ENCODE results near the gene HNRNPH3. TPM values are rescaled to one million over a fixed set of nuclear protein-coding genes. Genes with fewer than 3 reads are reported as not detected.

Gene HNRNPH3
- polyA plus RNA-seq, 1 donor from 2014 or later = 74.2 TPM

DNA sequence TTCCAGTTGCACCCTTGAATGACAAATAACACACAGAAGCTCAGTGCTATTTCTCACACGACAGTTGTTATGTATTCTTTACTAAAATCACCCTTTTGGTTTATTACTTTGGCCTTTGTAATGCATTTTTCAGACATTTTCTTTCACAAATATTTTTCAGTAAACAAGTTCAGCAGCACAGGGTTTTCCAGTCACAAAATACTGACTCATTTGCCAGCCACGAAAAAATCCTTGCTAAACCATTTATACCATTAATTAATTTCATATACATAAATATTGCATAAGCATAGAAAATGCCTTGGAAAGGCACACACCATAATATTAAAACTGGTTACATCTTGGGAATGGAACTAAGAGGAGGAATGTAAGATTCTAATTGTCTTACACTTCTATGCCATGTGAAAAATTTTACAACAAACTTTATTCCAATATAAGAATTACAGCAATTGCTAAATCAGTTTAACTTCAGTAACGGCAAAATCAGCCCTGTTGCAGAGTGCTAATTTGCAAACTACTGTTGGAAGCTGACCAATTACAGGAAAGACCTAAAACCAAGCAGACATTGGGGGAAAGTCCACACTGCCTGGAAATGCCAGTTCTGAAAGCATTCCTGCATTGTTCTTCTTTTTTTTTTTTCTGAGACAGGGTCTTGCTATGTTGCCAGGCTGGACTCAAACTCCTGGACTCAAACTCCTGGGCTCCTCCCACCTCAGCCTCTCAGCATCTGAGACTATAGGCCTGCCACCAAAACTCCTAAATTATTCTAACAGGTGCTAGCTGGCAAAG is 32.4 kb downstream of the HNRNPH3 start:
- Histone ChIP-seq H4K20me1 (ENCODE audit: insufficient read depth) (no peaks in the 10 kb centered on the region), H3F3A (ENCODE audit: insufficient read depth, low read length, poor library complexity, severe bottlenecking) (no peaks in the 10 kb centered on the region), H3K36me3 (ENCODE audit: insufficient read depth, low read length) (no peaks in the 10 kb centered on the region), H3K27me3 (ENCODE audit: insufficient read depth, low read depth, low read length) (no peaks in the 10 kb centered on the region), H2AFZ (ENCODE audit: low read depth, low read length) (no peak overlapping the region), H3K9ac (ENCODE audit: low read length) (no peak overlapping the region), H3K4me2 (ENCODE audit: low read length) (no peak overlapping the region), H3K9me2 (ENCODE audit: insufficient read depth, low read length) (no peaks in the 10 kb centered on the region), H3K79me2 (replicated peaks; ENCODE audit: insufficient read depth, low read length) (no peaks in the 10 kb centered on the region), H3K4me3 (ENCODE audit: low read length) (no peak overlapping the region), H3K27ac (ENCODE audit: low read length) (no peak overlapping the region), H3K9me3 (ENCODE audit: low read length) (no peaks in the 10 kb centered on the region)
- no peak for TF ChIP-seq SMC3 (conservative IDR thresholded peaks at IDR 0.05; ENCODE audit: poor library complexity)
- no peak for TF ChIP-seq TAF1 (IDR thresholded peaks at IDR 0.05; ENCODE audit: low read depth)
- no peak for TF ChIP-seq EP300 (conservative IDR thresholded peaks at IDR 0.05; ENCODE audit: poor library complexity, severe bottlenecking)
- no peak for TF ChIP-seq RAD21 (conservative IDR thresholded peaks at IDR 0.05)
- no peak for TF ChIP-seq REST (IDR thresholded peaks at IDR 0.05; ENCODE audit: borderline replicate concordance)
- TF ChIP-seq MXI1 (conservative IDR thresholded peaks at IDR 0.05; ENCODE audit: poor library complexity, severe bottlenecking) = no peak
- no peak for TF ChIP-seq POLR2AphosphoS5 (IDR thresholded peaks at IDR 0.05)
- no peak for TF ChIP-seq CTCF (IDR thresholded peaks at IDR 0.05; ENCODE audit: poor library complexity, severe bottlenecking)
- no peak for TF ChIP-seq EZH2 (IDR thresholded peaks at IDR 0.05; ENCODE audit: borderline replicate concordance, insufficient read depth, low read length, poor library complexity, severe bottlenecking)

DNA sequence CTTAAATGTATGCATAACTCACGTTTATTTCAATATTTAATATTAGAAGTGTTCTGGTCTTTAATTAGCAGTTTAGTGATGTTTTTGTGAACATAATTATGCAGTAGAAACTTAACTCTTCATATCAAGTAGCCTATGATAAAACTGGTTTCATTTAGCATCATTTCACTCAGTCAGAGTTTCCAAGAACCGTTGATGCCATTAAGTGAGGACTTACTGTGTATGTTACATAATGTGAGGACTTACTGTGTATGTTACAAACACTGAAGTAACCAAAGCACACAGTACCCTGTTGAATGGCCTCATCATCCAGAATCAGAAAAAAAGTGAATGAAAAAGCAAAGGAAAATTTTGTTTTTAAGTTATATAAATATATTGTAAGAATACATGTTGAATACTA is 33.7 kb downstream of the HNRNPH3 start:
- no peaks in the 10 kb centered on the region for H3K27me3 ChIP-seq (ENCODE audit: insufficient read depth, low read depth, low read length)
- no peaks in the 10 kb centered on the region for H4K20me1 ChIP-seq (ENCODE audit: insufficient read depth)
- no peak overlapping the region for H3K4me3 ChIP-seq (ENCODE audit: low read length)
- no peak overlapping the region for H3K4me2 ChIP-seq (ENCODE audit: low read length)
- H3K79me2 ChIP-seq (replicated peaks; ENCODE audit: insufficient read depth, low read length) = no peaks in the 10 kb centered on the region
- TF ChIP-seq POLR2AphosphoS5 (IDR thresholded peaks at IDR 0.05) (no peak), RAD21 (conservative IDR thresholded peaks at IDR 0.05) (no peak), TAF1 (IDR thresholded peaks at IDR 0.05; ENCODE audit: low read depth) (no peak), CTCF (IDR thresholded peaks at IDR 0.05; ENCODE audit: poor library complexity, severe bottlenecking) (no peak), SMC3 (conservative IDR thresholded peaks at IDR 0.05; ENCODE audit: poor library complexity) (no peak), REST (IDR thresholded peaks at IDR 0.05; ENCODE audit: borderline replicate concordance) (no peak), MXI1 (conservative IDR thresholded peaks at IDR 0.05; ENCODE audit: poor library complexity, severe bottlenecking) (no peak), EP300 (conservative IDR thresholded peaks at IDR 0.05; ENCODE audit: poor library complexity, severe bottlenecking) (no peak), EZH2 (IDR thresholded peaks at IDR 0.05; ENCODE audit: borderline replicate concordance, insufficient read depth, low read length, poor library complexity, severe bottlenecking) (no peak)
- H3K9me2 ChIP-seq (ENCODE audit: insufficient read depth, low read length) = no peaks in the 10 kb centered on the region
- no peak overlapping the region for H2AFZ ChIP-seq (ENCODE audit: low read depth, low read length)
- no peak overlapping the region for H3K9ac ChIP-seq (ENCODE audit: low read length)
- no peaks in the 10 kb centered on the region for H3K36me3 ChIP-seq (ENCODE audit: insufficient read depth, low read length)
- no peaks in the 10 kb centered on the region for H3K9me3 ChIP-seq (ENCODE audit: low read length)
- H3F3A ChIP-seq (ENCODE audit: insufficient read depth, low read length, poor library complexity, severe bottlenecking) = no peaks in the 10 kb centered on the region
- H3K27ac ChIP-seq (ENCODE audit: low read length) = no peak overlapping the region

Data from neural cell (in vitro differentiated cells).